ENCODE results near the gene CBX8.

Gene CBX8

DNA sequence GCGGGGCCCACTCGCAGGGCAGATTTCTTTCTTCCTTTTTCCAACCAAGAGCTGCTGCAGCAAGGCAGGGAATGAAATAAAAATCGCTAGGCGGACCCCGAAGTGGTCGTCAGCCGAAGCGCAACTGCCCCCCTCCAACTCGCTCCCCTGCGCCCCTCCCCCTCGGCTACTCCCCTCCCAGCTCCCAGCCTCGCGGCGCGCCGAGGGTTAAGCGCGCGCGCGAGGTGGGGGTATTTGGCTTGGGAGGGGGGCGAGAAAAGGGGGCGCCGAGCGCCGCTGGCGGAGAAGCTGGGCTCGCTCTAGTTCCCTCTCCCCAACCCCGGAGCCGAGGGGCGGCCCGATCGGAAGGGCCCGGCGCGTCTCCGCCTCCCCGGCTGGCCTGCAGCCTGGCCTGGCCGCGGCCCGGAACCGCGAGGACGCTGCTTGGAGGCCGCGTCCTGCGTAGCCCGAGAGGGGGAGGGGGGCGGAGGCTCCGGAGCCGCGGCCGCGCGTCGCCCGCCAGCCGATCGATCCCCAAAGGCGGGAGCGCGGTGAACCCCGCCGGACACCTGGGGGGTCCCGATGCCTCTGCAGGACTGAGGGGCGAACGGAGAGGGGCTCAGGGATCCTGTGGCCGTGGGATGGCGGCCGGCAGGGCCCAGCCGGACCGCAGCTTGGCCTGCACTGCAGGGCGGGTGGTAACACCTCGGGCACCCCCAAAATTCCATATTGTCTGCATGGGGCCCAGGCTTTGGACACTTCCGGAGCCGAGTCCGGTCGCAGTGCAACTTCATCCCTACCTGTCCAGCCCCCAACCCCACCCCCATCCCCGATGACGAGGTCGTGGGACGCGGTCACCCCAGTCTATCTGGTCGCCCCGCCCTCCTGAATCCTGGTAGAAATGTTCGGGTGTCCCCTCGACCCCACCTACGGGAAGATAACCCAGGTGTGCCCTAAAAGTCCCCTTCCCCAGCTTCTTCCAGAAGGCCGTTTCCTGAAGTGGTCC lies 47.2 kb upstream of the CBX8 start:
- no peaks in the 10 kb centered on the region for H3K36me3 ChIP-seq (ENCODE audit: control insufficient read depth, low read length)
- H3K27ac ChIP-seq (ENCODE audit: low read depth, low read length): no peak overlapping the region
- H4K20me1 ChIP-seq (ENCODE audit: control insufficient read depth, insufficient read depth, low read depth, low read length): peaks cover 5% of the 10 kb centered on the region
- H3K9me2 ChIP-seq (replicated peaks; ENCODE audit: control insufficient read depth, low read length): no peaks in the 10 kb centered on the region
- H3K4me3 ChIP-seq (ENCODE audit: low read length): no peak overlapping the region
- H3K4me1 ChIP-seq (ENCODE audit: control insufficient read depth, low read length): peaks cover 31% of the 10 kb centered on the region
- TF ChIP-seq, protein P1, sequence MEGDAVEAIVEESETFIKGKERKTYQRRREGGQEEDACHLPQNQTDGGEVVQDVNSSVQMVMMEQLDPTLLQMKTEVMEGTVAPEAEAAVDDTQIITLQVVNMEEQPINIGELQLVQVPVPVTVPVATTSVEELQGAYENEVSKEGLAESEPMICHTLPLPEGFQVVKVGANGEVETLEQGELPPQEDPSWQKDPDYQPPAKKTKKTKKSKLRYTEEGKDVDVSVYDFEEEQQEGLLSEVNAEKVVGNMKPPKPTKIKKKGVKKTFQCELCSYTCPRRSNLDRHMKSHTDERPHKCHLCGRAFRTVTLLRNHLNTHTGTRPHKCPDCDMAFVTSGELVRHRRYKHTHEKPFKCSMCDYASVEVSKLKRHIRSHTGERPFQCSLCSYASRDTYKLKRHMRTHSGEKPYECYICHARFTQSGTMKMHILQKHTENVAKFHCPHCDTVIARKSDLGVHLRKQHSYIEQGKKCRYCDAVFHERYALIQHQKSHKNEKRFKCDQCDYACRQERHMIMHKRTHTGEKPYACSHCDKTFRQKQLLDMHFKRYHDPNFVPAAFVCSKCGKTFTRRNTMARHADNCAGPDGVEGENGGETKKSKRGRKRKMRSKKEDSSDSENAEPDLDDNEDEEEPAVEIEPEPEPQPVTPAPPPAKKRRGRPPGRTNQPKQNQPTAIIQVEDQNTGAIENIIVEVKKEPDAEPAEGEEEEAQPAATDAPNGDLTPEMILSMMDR (IDR thresholded peaks at IDR 0.05; ENCODE audit: low read depth, low read length, poor library complexity, severe bottlenecking): no peak
- peak; percentile 68 for TF ChIP-seq EZH2phosphoT487 (IDR thresholded peaks at IDR 0.05; ENCODE audit: borderline replicate concordance, low read length)
- H3K9me3 ChIP-seq (ENCODE audit: control insufficient read depth, insufficient read depth, low read length): no peaks in the 10 kb centered on the region
- peak overlapping the region; percentile 27; the same call in 1 of the 2 replicates for H3K4me2 ChIP-seq (ENCODE audit: low read length)
- H3F3A ChIP-seq (ENCODE audit: control insufficient read depth, insufficient read depth): peaks cover 5% of the 10 kb centered on the region; the same call in 1 of the 2 replicates
- H3K79me2 ChIP-seq (ENCODE audit: control insufficient read depth, low read length): no peaks in the 10 kb centered on the region
- peaks cover 74% of the 10 kb centered on the region for H3K27me3 ChIP-seq (ENCODE audit: control insufficient read depth, low read length)

GRCh38 chr17:79843474-79843815 lies 46.6 kb upstream of the CBX8 start:
- Histone ChIP-seq H3K4me2 (ENCODE audit: low read length) (peak overlapping the region; percentile 27; the same call in 1 of the 2 replicates), H3K36me3 (ENCODE audit: control insufficient read depth, low read length) (peaks cover 2% of the 10 kb centered on the region), H3K27me3 (ENCODE audit: control insufficient read depth, low read length) (peaks cover 67% of the 10 kb centered on the region), H4K20me1 (ENCODE audit: control insufficient read depth, insufficient read depth, low read depth, low read length) (peaks cover 5% of the 10 kb centered on the region), H3K27ac (ENCODE audit: low read depth, low read length) (no peak overlapping the region), H3K4me3 (ENCODE audit: low read length) (no peak overlapping the region), H3K4me1 (ENCODE audit: control insufficient read depth, low read length) (peaks cover 31% of the 10 kb centered on the region), H3K9me3 (ENCODE audit: control insufficient read depth, insufficient read depth, low read length) (no peaks in the 10 kb centered on the region), H3K9me2 (replicated peaks; ENCODE audit: control insufficient read depth, low read length) (no peaks in the 10 kb centered on the region), H3K79me2 (ENCODE audit: control insufficient read depth, low read length) (peaks cover 2% of the 10 kb centered on the region), H3F3A (ENCODE audit: control insufficient read depth, insufficient read depth) (peaks cover 6% of the 10 kb centered on the region; the same call in 1 of the 2 replicates)
- peak; percentile 95 for TF ChIP-seq EZH2phosphoT487 (IDR thresholded peaks at IDR 0.05; ENCODE audit: borderline replicate concordance, low read length)
- TF ChIP-seq, protein P1 (IDR thresholded peaks at IDR 0.05; ENCODE audit: low read depth, low read length, poor library complexity, severe bottlenecking): no peak

- peak overlapping the region; percentile 27; the same call in 1 of the 2 replicates for H3K4me2 ChIP-seq (ENCODE audit: low read length)
- TF ChIP-seq, protein P1 (IDR thresholded peaks at IDR 0.05; ENCODE audit: low read depth, low read length, poor library complexity, severe bottlenecking): no peak
- TF ChIP-seq EZH2phosphoT487 (IDR thresholded peaks at IDR 0.05; ENCODE audit: borderline replicate concordance, low read length): peak; percentile 99
- peaks cover 31% of the 10 kb centered on the region for H3K4me1 ChIP-seq (ENCODE audit: control insufficient read depth, low read length)
- peaks cover 5% of the 10 kb centered on the region for H4K20me1 ChIP-seq (ENCODE audit: control insufficient read depth, insufficient read depth, low read depth, low read length)
- H3K4me3 ChIP-seq (ENCODE audit: low read length): no peak overlapping the region
- H3K9me2 ChIP-seq (replicated peaks; ENCODE audit: control insufficient read depth, low read length): no peaks in the 10 kb centered on the region
- H3K27ac ChIP-seq (ENCODE audit: low read depth, low read length): no peak overlapping the region
- no peaks in the 10 kb centered on the region for H3K9me3 ChIP-seq (ENCODE audit: control insufficient read depth, insufficient read depth, low read length)
- peaks cover 8% of the 10 kb centered on the region for H3K79me2 ChIP-seq (ENCODE audit: control insufficient read depth, low read length)
- peaks cover 12% of the 10 kb centered on the region for H3F3A ChIP-seq (ENCODE audit: control insufficient read depth, insufficient read depth)
- peaks cover 62% of the 10 kb centered on the region for H3K27me3 ChIP-seq (ENCODE audit: control insufficient read depth, low read length)
- peaks cover 8% of the 10 kb centered on the region for H3K36me3 ChIP-seq (ENCODE audit: control insufficient read depth, low read length)
Measured at GRCh38 chr17:79842656-79843473, 46.0 kb upstream of the CBX8 start.
